Activated T-cell treated with anti-CD3 and anti-CD28 coated beads for 4 hours (primary cell): ENCODE results near the gene ITPKB.
"Not testable (repeated sequence)": the region's sequence is repeated elsewhere in the genome, so short reads cannot be mapped to it uniquely, and the experiment has no call there.

Experiments
- DNase-seq: peaks from one replicate; pipeline ENCODE4 v3.0.0-alpha.2; 2020

The ITPKB gene

GRCh38 chr1:226648421-226648820, 90.7 kb downstream of the ITPKB start:
- no peak for DNase-seq

- DNase-seq: no peak
Measured at GRCh38 chr1:226647719-226648118, 91.4 kb downstream of the ITPKB start.

GRCh38 chr1:226646870-226647449, 92.1 kb downstream of the ITPKB start:
- no peak for DNase-seq

- DNase-seq: no peak
Measured at GRCh38 chr1:226646026-226646869, 92.8 kb downstream of the ITPKB start.

- no peak for DNase-seq
Measured at GRCh38 chr1:226645279-226645976, 93.7 kb downstream of the ITPKB start.

GRCh38 chr1:226644541-226645176, 94.4 kb downstream of the ITPKB start:
- no peak for DNase-seq

- DNase-seq: no peak
Measured at GRCh38 chr1:226643611-226644540, 95.2 kb downstream of the ITPKB start.

- DNase-seq: peak; percentile 68
Measured at GRCh38 chr1:226643177-226643576, 95.9 kb downstream of the ITPKB start.

GRCh38 chr1:226642421-226642820, 96.7 kb downstream of the ITPKB start:
- no peak for DNase-seq

- DNase-seq: no peak
Measured at GRCh38 chr1:226641671-226642231, 97.3 kb downstream of the ITPKB start.

GRCh38 chr1:226640321-226641136, 98.6 kb downstream of the ITPKB start:
- DNase-seq: no peak

- DNase-seq: no peak
Measured at GRCh38 chr1:226639631-226640061, 99.4 kb downstream of the ITPKB start.

GRCh38 chr1:226639206-226639605, 99.9 kb downstream of the ITPKB start:
- DNase-seq: not testable (repeated sequence)

- DNase-seq: no peak
Measured at GRCh38 chr1:226638608-226639007, 100.5 kb downstream of the ITPKB start.

- DNase-seq: no peak
Measured at GRCh38 chr1:226638001-226638601, 101.0 kb downstream of the ITPKB start.

- DNase-seq: no peak
Measured at GRCh38 chr1:226637147-226637935, 101.7 kb downstream of the ITPKB start.

- DNase-seq: no peak
Measured at GRCh38 chr1:226636847-226637096, 102.3 kb downstream of the ITPKB start.

GRCh38 chr1:226635456-226635941, 103.6 kb downstream of the ITPKB start:
- DNase-seq: no peak

- no peak for DNase-seq
Measured at GRCh38 chr1:226634611-226635246, 104.4 kb downstream of the ITPKB start.
